ENCODE measurements around the gene STAT5A.

The STAT5A gene

GRCh38 chr17:42270170-42270535 lies 18.1 kb upstream of the STAT5A start:
- no peak for DNase-seq

- no peak for DNase-seq
Measured at GRCh38 chr17:42270596-42270995, 17.7 kb upstream of the STAT5A start.

GRCh38 chr17:42271006-42271778 lies 17.1 kb upstream of the STAT5A start:
- no peak for DNase-seq

GRCh38 chr17:42271779-42272035 lies 16.6 kb upstream of the STAT5A start:
- no peak for DNase-seq

GRCh38 chr17:42272162-42272907 lies 16.0 kb upstream of the STAT5A start:
- no peak for DNase-seq

GRCh38 chr17:42273474-42274252 lies 14.6 kb upstream of the STAT5A start:
- DNase-seq = no peak

- no peak for DNase-seq
Measured at GRCh38 chr17:42274253-42274542, 14.1 kb upstream of the STAT5A start.

GRCh38 chr17:42274812-42275526 lies 13.3 kb upstream of the STAT5A start:
- peak in 1 of 2 experiments; percentile 30 for DNase-seq

- DNase-seq = no peak
Measured at GRCh38 chr17:42275527-42276358, 12.6 kb upstream of the STAT5A start.

GRCh38 chr17:42276359-42276608 lies 12.0 kb upstream of the STAT5A start, which contains the start of gene STAT5B:
TSS of gene STAT5B (minus strand) at chr17:42276391. CDS start at chr17:42232127, 44,264 bp downstream.
- peak; percentile 77 to 85 for DNase-seq

GRCh38 chr17:42276609-42277341 lies 11.5 kb upstream of the STAT5A start:
- peak in 1 of 2 experiments; percentile 53 for DNase-seq

GRCh38 chr17:42277342-42277712 lies 11.0 kb upstream of the STAT5A start:
- peak in 1 of 2 experiments; percentile 47 for DNase-seq

- no peak for DNase-seq
Measured at GRCh38 chr17:42279776-42280630, 8.3 kb upstream of the STAT5A start.

- DNase-seq = peak; percentile 83 to 95
Measured at GRCh38 chr17:42281571-42282096, 6.7 kb upstream of the STAT5A start.

- DNase-seq = no peak
Measured at GRCh38 chr17:42282478-42283080, 5.7 kb upstream of the STAT5A start.

- no peak for DNase-seq
Measured at GRCh38 chr17:42283241-42284023, 4.9 kb upstream of the STAT5A start.

- DNase-seq = no peak
Measured at GRCh38 chr17:42284024-42284369, 4.3 kb upstream of the STAT5A start.

- no peak for DNase-seq
Measured at GRCh38 chr17:42284566-42284965, 3.7 kb upstream of the STAT5A start.

GRCh38 chr17:42285346-42286050 lies 2.8 kb upstream of the STAT5A start:
- no peak for DNase-seq
